NCI-H524 treated with DMSO at 0.1 percent for 48 hours (cell line): ENCODE data around the gene MAGEC1.
"Not testable (repeated sequence)": the region's sequence is repeated elsewhere in the genome, so short reads cannot be mapped to it uniquely, and the experiment has no call there.

Experiments used
- DNase-seq: peaks from one replicate; lab custom pipeline; 2025; lab: John Stamatoyannopoulos, UW

The MAGEC1 gene, protein sequence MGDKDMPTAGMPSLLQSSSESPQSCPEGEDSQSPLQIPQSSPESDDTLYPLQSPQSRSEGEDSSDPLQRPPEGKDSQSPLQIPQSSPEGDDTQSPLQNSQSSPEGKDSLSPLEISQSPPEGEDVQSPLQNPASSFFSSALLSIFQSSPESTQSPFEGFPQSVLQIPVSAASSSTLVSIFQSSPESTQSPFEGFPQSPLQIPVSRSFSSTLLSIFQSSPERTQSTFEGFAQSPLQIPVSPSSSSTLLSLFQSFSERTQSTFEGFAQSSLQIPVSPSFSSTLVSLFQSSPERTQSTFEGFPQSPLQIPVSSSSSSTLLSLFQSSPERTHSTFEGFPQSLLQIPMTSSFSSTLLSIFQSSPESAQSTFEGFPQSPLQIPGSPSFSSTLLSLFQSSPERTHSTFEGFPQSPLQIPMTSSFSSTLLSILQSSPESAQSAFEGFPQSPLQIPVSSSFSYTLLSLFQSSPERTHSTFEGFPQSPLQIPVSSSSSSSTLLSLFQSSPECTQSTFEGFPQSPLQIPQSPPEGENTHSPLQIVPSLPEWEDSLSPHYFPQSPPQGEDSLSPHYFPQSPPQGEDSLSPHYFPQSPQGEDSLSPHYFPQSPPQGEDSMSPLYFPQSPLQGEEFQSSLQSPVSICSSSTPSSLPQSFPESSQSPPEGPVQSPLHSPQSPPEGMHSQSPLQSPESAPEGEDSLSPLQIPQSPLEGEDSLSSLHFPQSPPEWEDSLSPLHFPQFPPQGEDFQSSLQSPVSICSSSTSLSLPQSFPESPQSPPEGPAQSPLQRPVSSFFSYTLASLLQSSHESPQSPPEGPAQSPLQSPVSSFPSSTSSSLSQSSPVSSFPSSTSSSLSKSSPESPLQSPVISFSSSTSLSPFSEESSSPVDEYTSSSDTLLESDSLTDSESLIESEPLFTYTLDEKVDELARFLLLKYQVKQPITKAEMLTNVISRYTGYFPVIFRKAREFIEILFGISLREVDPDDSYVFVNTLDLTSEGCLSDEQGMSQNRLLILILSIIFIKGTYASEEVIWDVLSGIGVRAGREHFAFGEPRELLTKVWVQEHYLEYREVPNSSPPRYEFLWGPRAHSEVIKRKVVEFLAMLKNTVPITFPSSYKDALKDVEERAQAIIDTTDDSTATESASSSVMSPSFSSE

DNA sequence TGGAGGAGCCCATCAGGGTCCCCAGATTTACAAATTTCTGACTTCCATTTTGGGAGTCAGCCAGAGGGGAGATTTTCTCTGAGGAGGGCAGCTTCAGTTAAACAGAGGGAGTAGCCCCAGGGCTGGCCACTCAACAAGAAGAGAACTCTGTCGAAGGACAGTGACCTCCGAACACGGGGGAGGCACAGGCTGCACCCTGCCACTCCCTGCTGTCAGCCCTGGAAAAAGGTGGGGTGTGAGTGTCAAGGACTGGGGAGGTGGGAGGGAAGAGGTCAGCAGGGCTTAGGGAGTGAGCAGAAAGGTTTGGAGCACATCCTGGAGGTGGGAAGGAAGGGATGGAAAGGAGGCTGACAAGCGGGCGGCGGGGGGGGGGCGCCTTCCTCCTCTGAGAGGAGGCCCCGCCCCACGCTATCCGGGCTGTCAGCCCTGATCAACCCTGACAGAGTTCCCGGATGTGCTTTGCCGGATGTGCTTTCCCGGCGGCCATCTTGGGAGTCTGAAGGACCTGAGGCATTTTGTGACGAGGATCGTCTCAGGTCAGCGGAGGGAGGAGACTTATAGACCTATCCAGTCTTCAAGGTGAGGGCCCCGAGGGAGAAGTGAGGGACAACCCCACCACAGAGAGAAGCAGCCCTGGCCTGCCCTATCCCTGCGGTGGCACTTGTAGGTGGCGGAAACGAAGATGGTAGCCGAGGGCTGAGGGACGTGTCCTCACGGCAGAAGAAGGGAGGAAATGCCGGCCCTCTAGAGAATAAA, at the start of gene MAGEC1:
TSS of gene MAGEC1 (plus strand) at position 495 of the 756 bp plus-strand sequence. CDS start 1,179 bp downstream, outside the sequence.
- no peak for DNase-seq

DNA sequence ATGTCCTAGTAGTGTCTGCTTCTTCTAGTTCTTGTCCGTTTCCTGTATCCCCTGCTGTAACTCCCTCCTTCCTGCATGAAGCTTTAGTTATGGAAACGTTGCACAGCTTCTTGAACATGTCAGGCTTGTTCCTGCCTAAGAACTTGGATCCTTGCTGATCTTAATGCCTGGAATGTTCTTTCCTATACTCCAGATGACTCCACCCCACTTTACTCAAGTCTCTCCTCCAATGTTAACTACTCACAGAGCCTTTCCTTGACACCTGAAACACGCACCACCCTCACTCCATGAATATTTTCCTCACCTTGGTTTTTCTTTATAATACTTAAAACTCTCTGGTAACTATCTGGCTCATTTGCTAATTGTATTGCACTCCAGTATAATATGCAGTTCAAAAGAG, 46.2 kb upstream of the MAGEC1 start:
- no peak for DNase-seq

DNA sequence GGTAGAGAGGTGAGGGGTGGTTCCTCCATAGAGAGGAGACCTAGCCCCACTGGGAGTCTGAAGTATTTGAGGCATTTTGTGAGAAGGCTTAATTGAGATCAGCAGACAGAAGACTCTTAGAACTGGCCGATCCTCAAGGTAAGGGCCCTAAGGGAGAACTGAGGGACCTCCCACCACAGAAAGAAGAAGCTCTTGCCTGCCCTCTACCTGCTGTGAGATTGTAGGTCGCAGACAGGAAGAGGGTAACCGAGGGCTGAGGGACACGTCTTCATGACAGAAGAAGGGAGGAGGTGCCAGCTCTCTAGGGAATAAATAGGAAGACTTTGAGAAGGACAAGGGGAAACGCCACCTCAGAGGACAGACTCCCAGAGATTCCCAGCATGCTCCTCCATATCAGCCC, 24.1 kb upstream of the MAGEC1 start:
- DNase-seq: no peak

DNA sequence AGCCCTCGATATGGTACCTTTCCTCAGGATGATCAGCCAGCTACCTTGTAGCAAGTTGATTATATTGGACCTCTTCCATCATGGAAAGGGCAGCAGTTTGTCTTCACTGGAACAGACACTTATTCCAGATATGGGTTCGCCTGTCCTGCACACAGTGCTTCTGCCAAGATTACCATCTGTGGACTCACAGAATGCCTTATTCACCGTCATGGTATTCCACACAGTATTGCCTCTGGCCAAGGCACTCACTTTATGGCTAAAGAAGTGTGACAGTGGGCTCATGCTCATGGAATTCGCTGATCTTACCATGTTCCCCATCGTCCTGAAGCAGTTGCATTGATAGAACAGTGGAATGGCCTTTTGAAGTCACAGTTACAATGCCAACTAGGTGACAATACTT, 14.9 kb upstream of the MAGEC1 start:
- DNase-seq: not testable (repeated sequence)

DNA sequence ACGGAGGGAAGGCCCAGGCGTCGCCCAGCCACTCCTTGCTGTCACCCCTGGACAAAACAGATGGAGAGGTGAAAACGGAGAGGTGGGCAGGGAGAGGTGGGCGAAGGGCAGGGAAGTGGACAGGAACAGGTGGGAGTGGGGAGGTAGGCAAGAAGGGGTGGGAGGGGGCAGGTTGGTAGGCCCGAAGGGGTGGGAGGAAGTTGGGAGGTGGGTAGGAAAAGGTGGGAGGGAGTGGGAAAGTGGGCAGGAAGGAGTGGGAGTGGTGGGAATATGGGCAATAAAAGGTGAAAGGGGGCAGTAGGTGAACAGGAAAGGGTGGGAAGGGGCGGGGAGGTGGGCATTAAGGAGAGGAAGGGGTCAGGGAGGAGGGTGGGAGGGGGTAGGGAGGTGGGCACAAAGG, 9.0 kb upstream of the MAGEC1 start:
- DNase-seq: no peak

DNA sequence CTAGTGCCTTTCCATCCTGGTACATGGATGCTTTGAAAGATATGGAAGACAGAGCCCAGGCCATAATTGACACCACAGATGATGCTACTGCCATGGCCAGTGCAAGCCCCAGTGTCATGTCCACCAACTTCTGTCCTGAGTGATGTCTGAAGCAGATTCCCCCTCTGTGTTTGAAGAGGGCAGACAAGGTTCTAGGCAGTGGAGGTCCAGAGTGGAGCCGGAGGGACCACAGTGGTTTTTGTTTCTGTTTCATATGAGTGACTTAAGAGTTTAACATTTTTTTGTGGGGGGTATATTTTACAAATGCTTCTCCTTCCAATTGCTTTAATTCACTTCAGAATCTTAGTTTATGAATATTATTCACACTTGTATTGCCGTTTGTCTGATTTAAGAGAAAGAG, 6.0 kb upstream of the MAGEC1 start:
- no peak for DNase-seq

DNA sequence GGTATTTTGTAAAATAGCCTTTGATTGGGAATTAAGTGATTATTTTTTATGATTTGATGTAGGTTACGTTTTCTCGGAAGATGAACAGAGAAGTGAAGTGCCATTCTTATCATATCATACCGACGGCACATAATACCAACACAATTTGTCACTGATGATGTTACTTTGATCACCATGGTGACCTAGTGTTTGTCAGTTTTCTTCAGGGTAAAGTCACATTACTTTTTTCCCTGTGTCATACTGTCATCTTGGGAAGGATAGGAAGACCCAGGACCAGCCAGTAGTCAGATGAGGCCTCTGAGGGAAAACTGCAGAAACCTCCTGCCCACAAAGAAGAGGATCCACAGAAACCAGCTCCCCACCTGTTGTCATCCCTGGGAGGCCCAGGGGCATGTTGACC, 1.3 kb upstream of the MAGEC1 start:
- no peak for DNase-seq

DNA sequence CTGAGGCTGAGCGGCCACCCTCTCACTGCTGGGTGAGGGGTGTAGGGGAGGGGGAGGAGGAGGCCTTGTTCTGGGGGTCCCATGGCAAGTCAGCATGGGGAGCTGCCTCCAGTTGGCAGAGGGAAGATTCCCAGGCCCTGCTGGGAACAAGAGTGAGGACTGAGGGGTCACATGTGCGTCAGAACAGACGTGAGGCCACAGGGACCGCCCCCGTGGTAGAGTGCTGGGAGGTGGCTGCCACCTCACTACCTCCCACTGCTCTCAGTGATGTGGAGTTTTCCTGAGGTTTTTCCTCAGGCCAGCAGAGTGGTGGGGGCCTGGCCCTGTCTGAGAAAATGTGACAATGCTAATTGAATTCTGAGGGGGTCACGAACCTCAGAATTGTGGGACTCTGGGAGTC, 568 bp downstream of the MAGEC1 start:
- DNase-seq: no peak

DNA sequence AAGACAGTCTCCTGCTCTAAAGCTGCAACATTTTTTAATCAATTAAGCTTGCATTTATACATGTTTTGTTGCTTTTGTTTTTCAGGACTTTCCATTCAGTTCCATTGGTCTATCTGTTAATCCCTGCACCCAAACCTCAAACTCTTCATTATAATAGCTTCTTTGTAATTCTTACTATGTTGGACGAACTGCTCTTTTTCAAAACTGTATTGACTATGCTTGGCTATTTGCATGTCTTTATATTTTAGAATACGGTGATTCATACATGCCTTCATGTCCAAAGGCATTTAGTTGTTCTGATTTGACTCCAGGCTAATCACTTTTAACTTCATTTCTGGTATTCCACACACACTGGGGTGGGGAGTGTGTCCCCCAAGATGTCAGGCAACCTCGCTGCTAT, 14.1 kb downstream of the MAGEC1 start:
- DNase-seq: no peak

DNA sequence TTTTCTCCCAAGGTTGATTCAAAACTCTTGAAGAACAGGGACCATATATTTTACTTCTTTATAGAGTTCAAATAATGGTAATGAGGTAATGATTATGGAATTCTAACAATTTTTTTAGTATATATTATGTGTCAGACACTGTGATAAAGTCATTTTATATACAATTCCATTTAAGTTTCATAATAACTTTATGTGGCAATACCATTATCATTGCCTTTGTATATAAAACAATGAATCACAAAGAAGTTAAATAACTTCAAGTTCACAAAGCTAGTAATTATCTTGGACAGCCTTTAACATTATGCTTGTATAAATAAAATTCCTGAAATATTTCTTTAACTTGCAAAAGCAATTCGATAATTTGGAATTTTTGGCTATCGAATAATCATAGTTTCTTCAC, 20.6 kb downstream of the MAGEC1 start:
- DNase-seq: no peak

DNA sequence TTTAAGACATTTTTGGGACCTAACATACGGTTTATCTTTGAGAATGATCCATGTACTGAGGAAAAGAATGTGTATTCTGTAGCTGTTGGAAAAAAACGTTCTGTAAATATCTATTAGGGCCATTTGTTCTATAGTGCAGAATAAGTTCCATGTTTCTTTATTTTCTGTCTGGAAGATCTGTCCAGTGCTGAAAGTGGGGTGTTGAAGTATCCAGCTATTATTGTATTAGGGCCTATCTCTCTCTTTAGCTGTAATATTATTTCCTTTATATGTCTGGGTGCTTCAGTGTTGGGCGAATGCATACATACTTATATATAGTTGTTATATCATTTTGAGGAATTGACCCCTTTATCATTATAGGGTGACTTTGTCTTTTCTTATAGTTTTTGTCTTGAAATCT, 24.7 kb downstream of the MAGEC1 start:
- DNase-seq: no peak

DNA sequence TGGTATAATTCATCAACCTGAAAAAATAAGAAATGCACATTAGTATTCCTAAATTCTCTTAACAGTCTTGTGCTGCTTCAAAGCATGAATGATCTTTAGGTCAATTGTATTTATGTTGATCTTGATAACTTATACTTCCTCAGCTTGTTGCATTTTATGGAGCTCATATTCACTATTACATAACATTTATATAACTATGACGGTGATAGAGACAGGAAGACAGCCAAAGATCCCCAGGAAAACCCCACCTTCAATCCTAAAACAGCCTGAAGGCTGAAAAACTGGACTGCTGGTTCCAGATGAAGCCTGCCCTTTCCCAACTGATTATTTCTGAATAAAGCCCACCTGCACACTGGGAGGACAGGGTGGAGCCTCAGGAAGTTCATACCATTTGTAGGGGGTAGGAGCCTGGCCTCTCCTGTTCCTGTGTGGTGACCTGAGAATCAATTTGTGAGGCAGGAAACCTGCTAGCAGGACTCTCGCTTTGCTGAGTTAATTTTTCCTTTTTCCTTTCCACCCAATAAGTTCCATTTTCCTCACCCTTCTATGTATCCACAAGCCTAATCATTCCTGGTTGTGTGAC, 30.5 kb downstream of the MAGEC1 start:
- DNase-seq: no peak

DNA sequence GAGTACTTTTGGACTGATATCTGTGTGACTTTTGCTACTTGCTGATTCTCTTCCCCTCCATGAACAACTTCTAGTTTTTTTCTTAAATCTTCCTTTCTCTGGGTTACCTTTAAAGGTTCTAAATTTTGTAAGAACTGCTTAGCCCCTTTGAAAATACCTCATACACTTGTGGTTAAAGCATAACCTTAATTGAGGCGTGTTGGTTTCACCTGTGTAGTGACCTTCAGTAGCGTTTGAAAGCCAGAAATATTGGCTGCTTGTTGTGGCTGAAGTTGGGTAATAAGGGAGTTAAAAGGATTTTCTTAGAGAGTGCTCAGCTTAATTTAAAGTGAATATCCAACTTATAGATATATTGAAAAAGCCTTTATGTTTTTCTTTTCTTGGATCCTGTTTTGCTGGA, 32.0 kb downstream of the MAGEC1 start:
- DNase-seq: no peak

DNA sequence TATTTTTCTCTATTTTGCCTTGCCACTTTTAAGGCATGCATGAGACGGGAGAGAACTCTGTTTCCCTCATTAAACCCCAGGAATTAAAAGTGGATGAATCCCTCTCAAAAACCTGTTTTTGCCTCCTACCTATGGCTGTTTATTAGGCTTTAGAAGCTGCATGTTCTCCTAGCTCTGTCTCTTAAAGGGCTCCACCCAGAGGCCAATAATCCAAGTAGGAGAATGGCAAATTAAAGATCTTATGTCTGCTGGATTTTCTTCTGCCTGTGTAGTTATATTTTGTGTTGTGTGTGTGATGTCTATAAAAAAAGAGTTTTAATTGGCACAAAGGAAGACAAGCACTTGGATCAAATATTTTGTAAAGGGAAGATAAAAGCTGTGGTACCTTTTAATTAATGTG, 32.4 kb downstream of the MAGEC1 start:
- no peak for DNase-seq

DNA sequence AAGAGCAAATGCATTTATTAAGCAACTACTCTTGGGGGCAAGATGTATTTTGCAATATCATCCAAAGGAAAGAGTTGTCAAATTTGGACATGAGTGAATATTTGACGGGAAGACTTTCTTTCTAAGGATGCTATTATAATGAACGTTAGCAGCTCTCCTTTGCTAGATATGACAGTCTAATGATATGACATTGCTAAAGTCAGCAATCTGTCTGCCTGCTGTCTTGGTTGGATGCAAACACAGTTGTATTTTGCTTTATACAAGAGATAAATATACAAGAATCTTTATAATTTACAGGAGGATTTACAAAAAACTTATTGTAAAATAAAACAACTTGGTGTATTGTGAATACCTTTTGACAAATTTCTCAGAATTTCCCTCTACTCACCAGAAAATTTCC, 37.5 kb downstream of the MAGEC1 start:
- no peak for DNase-seq

DNA sequence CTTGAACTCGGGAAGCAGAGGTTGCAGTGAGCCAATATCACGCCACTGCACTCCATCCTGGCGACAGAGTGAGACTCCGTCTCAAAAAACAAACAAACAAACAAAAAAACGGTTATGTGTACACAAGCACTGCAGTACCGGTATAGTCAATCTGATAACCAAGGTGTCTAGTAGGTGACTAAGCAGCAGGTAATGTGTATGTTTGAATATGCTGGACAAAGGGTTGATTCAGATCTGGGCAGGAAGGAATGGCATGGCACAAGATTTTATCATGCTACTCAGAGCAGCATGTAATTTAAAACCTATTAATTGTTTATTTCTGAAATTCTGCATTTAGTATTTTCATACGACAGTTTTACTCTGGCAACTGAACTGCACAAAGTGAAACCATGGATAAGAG, 41.7 kb downstream of the MAGEC1 start:
- no peak for DNase-seq

DNA sequence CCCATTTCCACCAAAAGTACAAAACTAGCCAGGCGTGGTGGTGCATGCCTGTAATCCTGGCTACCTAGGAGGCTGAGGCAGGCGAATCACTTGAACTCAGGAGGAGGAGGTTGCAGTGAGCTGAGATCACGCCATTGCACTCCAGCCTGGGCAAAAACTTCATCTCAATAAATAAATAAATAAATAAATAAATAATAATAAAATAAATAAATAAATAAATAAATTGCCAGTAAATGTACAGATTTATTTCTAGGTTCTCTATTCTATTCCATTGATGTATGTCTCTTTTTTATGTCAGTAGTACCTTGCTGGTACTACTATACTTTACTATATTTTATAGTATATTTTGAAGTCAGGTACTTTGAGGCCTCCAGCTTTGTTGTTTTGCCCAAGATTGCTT, 43.7 kb downstream of the MAGEC1 start:
- DNase-seq: no peak

DNA sequence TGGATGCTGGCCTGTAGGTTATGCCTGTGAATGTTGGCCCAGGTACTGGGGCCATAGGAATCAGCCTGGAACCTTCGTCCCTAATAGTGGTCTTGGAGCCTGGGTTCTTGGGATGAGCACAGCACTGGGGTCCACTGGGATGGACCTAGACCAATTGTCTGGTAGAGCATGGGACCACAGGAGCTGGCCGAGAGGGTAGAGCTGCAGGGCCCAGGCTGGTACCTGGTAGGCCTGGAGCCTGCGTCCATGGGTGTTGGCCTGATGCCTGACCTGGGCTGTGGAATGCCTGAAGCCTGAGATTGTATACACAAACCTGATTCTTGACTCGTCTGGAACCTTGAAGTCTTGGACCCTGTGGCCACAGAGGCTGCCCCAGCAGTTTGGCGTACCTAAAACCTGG, 48.9 kb downstream of the MAGEC1 start:
- no peak for DNase-seq

DNA sequence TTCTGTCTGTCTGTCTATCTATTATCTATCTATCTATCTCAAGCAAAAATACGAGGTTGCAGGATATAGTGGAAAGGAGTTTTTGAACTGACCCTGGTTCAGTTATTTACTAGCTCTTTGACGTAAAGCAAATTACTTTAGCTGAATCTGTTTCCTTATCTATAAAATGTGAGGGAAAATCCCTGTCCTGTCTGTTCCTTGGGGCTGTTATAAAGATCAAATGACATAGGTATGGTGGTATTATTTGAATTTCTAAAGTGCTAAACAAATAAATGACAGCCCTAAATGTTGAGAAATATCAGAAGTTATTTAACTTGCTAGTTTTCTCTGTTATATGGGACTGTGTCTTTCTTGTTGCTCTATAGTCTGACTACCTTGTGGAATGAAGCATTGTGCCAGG, 55.0 kb downstream of the MAGEC1 start:
- no peak for DNase-seq
